K562 (cell line): ENCODE measurements around the gene ARL3. TPM values are rescaled to one million over a fixed set of nuclear protein-coding genes. Genes with fewer than 3 reads are reported as not detected.

Experiments
- ARID2 ChIP-seq: fragments of 450-650 bp; IDR thresholded peaks from 2 replicates; pipeline ENCODE4 v1.6.1; 2017; ENCODE audit warnings: antibody characterized with exemption, mild to moderate bottlenecking
- HCFC1 ChIP-seq: IDR thresholded peaks from 2 replicates; pipeline ENCODE4 v1.6.1; 2012; ENCODE audit warnings: low read depth, low read length, improper control_type of control experiment
- HDAC3 ChIP-seq: fragments of 450-650 bp; IDR thresholded peaks from 2 replicates; pipeline ENCODE4 v1.6.1; 2018; ENCODE audit warnings: borderline replicate concordance, mild to moderate bottlenecking, moderate library complexity; ENCODE audit not compliant: partially characterized antibody
- HNRNPK ChIP-seq: fragments of 200-400 bp; formaldehyde crosslinking; IDR thresholded peaks from one replicate; pipeline ENCODE4 v1.6.1; 2018; ENCODE audit warnings: mild to moderate bottlenecking, low read depth, low read length; ENCODE audit not compliant: poor library complexity, severe bottlenecking
- KDM5B ChIP-seq: fragments of 200-600 bp; sonication (generic); IDR thresholded peaks from 2 replicates; pipeline ENCODE4 v1.6.1; 2012; ENCODE audit warnings: low read depth, mild to moderate bottlenecking, moderate library complexity, low read length, control low read depth, inconsistent platforms; ENCODE audit not compliant: insufficient replicate concordance
- MITF ChIP-seq: IDR thresholded peaks from 2 replicates; pipeline ENCODE4 v1.6.1; 2014; ENCODE audit warnings: antibody characterized with exemption
- MNT ChIP-seq, 2 experiments: fragments of 450-650 bp; conservative IDR thresholded peaks; 2 replicates each; pipeline ENCODE4 v1.6.1; 2017; ENCODE audit warnings: mild to moderate bottlenecking in 2 of 2, moderate library complexity in 2 of 2
- NFIC ChIP-seq: fragments of 450-650 bp; IDR thresholded peaks from 2 replicates; pipeline ENCODE4 v1.6.1; 2017; ENCODE audit warnings: mild to moderate bottlenecking, inconsistent platforms
- SP1 ChIP-seq: sonication (generic); formaldehyde crosslinking; IDR thresholded peaks from 2 replicates; pipeline ENCODE4 v1.8.1; 2022; ENCODE audit warnings: mild to moderate bottlenecking, missing genetic modification reagents
- THRAP3 ChIP-seq: fragments of 450-650 bp; IDR thresholded peaks from 2 replicates; pipeline ENCODE4 v1.6.1; 2016; ENCODE audit warnings: mild to moderate bottlenecking, inconsistent platforms, borderline replicate concordance
- ZNF395 ChIP-seq: fragments of 200-800 bp; sonication (Bioruptor generic); IDR thresholded peaks from 2 replicates; pipeline ENCODE4 v1.6.1; 2017; ENCODE audit warnings: missing genetic modification characterization, missing compliant biosample characterization
- ZNF778 ChIP-seq: fragments of 450-650 bp; formaldehyde crosslinking; IDR thresholded peaks from 2 replicates; pipeline ENCODE4 v1.4.0; 2020; ENCODE audit warnings: mild to moderate bottlenecking, moderate library complexity
- polyA plus RNA-seq, 8 experiments: library from polyadenylated mRNA; depleted of rRNA in 4 of 8; stranded (reverse) in 5 of 8; unstranded in 3 of 8; fragments of >200 nt; fragmentation: Nextera tagmentation in 2 of 8; fragmentation: Illumina TruSeq in 1 of 8; extraction: Ambion mirVana in 2 of 8; extraction: Trizol in 1 of 8; gene quantifications; 2 replicates each; pipeline versions ENCODE4 v1.2.1 to v1.2.3, GENCODE V29; 2011 to 2014; ENCODE audit warnings: inconsistent platforms in 1 of 8, missing spikeins in 1 of 8
- total RNA-seq, 7 experiments: library from RNA; depleted of rRNA in 6 of 7; stranded (reverse); fragments of >200 nt in 6 of 7; fragmentation: Illumina TruSeq in 2 of 7; extraction: Trizol in 2 of 7; gene quantifications; 2 replicates each; pipeline versions ENCODE4 v1.2.1 to v1.2.3, GENCODE V29; 2011 to 2021; ENCODE audit warnings: low replicate concordance in 1 of 7
- TF ChIP-seq, protein P1 (sequence below): fragments of 450-650 bp; IDR thresholded peaks from 2 replicates; pipeline ENCODE4 v1.6.1; 2016
- TF ChIP-seq, protein P2 (sequence below): sonication (generic); formaldehyde crosslinking; IDR thresholded peaks from 2 replicates; pipeline ENCODE4 v1.8.1; 2023; ENCODE audit warnings: mild to moderate bottlenecking, missing genetic modification reagents
- TF ChIP-seq, protein P3 (sequence below), 3 experiments: IDR thresholded peaks in 2 of 3; conservative IDR thresholded peaks in 1 of 3; 2 replicates each; pipeline ENCODE4 v1.5.1; 2011 to 2012; ENCODE audit warnings: low read length in 3 of 3, mild to moderate bottlenecking in 3 of 3, control low read depth in 2 of 3, improper control_type of control experiment in 1 of 3, inconsistent platforms in 1 of 3, low read depth in 1 of 3, mixed read lengths in 1 of 3, moderate library complexity in 1 of 3; ENCODE audit not compliant: insufficient read depth in 2 of 3

Gene ARL3
- total and polyA plus RNA-seq, 9 of the 15 experiments (the other 6 are each of a cell fraction or from before 2014, with no cell fraction given) = 2.9 to 8.9 (median 4.8) TPM

GRCh38 chr10:102713814-102714620 lies at the start of gene ARL3 (continued):
- TF ChIP-seq HDAC3 = no peak
- TF ChIP-seq, protein P1, sequence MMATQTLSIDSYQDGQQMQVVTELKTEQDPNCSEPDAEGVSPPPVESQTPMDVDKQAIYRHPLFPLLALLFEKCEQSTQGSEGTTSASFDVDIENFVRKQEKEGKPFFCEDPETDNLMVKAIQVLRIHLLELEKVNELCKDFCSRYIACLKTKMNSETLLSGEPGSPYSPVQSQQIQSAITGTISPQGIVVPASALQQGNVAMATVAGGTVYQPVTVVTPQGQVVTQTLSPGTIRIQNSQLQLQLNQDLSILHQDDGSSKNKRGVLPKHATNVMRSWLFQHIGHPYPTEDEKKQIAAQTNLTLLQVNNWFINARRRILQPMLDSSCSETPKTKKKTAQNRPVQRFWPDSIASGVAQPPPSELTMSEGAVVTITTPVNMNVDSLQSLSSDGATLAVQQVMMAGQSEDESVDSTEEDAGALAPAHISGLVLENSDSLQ = peak; percentile 41; the same call in 1 of the 2 replicates
- TF ChIP-seq HCFC1 = peak; percentile 51
- TF ChIP-seq, protein P2, sequence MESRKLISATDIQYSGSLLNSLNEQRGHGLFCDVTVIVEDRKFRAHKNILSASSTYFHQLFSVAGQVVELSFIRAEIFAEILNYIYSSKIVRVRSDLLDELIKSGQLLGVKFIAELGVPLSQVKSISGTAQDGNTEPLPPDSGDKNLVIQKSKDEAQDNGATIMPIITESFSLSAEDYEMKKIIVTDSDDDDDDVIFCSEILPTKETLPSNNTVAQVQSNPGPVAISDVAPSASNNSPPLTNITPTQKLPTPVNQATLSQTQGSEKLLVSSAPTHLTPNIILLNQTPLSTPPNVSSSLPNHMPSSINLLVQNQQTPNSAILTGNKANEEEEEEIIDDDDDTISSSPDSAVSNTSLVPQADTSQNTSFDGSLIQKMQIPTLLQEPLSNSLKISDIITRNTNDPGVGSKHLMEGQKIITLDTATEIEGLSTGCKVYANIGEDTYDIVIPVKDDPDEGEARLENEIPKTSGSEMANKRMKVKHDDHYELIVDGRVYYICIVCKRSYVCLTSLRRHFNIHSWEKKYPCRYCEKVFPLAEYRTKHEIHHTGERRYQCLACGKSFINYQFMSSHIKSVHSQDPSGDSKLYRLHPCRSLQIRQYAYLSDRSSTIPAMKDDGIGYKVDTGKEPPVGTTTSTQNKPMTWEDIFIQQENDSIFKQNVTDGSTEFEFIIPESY (CRISPR knock-in tag) = no peak
- peak; percentile 2 for TF ChIP-seq KDM5B
- TF ChIP-seq, protein P3, sequence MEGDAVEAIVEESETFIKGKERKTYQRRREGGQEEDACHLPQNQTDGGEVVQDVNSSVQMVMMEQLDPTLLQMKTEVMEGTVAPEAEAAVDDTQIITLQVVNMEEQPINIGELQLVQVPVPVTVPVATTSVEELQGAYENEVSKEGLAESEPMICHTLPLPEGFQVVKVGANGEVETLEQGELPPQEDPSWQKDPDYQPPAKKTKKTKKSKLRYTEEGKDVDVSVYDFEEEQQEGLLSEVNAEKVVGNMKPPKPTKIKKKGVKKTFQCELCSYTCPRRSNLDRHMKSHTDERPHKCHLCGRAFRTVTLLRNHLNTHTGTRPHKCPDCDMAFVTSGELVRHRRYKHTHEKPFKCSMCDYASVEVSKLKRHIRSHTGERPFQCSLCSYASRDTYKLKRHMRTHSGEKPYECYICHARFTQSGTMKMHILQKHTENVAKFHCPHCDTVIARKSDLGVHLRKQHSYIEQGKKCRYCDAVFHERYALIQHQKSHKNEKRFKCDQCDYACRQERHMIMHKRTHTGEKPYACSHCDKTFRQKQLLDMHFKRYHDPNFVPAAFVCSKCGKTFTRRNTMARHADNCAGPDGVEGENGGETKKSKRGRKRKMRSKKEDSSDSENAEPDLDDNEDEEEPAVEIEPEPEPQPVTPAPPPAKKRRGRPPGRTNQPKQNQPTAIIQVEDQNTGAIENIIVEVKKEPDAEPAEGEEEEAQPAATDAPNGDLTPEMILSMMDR (IDR thresholded peaks at IDR 0.05 in 2 of 3, conservative IDR thresholded peaks at IDR 0.05 in 1 of 3; ENCODE audit: insufficient read depth in 2 of 3, low read depth in 1 of 3, low read length in 3 of 3) = peak in 1 of 3 experiments; percentile 51; a peak in 3 of 6 replicates
- TF ChIP-seq THRAP3 = no peak
- peak; percentile 32 for TF ChIP-seq HNRNPK
- TF ChIP-seq MNT (conservative IDR thresholded peaks at IDR 0.05) = no peak
- TF ChIP-seq MITF = no peak
- peak; percentile 55; the same call in 1 of the 2 replicates for TF ChIP-seq SP1
- TF ChIP-seq ZNF778 = no peak
- peak; percentile 54; the same call in 1 of the 2 replicates for TF ChIP-seq ZNF395 (CRISPR knock-in tag)
- peak; percentile 89 for TF ChIP-seq NFIC
- TF ChIP-seq ARID2 = no peak
